HL-60/S4 treated with retinoic acid at 250 ng/mL for 4 days and 3 days (cell line): ENCODE measurements around the gene SCNN1G.

Experiments
- in situ Hi-C: fragments of 300-500 bp; cut with MboI; formaldehyde crosslinking; loops from 2 replicates; pipeline ENCODE4 v1.7.0; 2022; ENCODE audit warnings: low sequenced_read_pairs

Gene SCNN1G

GRCh38 chr16:23195366-23195978, 12.9 kb downstream of the SCNN1G start:
- in situ Hi-C loops: loop anchor here (10.0 kb wide), 1 partner anchor 239 kb away; no protein-coding TSS in a partner anchor

DNA sequence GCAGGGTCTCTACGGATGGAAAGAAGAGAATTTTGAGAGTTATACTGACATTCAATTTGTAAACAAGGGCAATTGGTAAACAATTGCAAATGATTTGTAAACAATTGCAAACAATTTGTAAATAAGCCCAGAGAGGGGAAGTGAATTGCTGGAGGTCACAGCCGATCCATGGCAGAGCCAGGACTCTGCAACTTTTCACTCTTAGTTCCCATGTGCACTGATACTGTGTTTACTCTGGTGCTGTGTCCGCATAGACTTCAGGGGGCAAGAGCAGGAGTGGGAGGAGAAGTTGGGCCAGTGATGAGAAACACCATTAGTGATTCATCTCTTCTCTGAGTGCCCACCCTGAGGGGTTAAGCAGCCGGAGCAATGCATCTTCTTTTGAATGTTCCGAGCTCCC, 14.0 kb downstream of the SCNN1G start:
- in situ Hi-C loops: loop anchor here (10.0 kb wide), 1 partner anchor 238 kb away; no protein-coding TSS in a partner anchor

- in situ Hi-C loops: no loop called here
Measured at GRCh38 chr16:23202166-23202565, 19.6 kb downstream of the SCNN1G start.

- in situ Hi-C loops: no loop called here
Measured at GRCh38 chr16:23206986-23207385, 24.4 kb downstream of the SCNN1G start.

DNA sequence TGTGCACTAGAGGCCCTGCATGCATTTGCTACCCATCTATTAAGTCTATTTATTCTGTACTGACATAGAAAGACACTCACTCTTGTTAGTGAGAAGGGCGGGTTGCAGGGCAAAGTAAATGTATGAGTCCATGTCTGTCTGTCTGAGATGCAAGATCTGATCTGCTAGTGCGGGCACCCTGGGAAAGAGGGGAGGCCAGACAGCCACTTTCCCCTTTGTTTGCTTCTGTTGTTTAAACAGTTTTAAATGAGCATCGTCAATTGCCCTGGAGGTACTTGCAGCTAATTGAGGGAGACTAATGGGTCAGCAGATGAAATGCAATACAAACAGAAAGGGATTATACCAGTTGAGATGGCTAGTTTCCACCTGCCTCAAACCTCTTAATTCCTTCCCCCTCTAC, 24.9 kb downstream of the SCNN1G start:
- in situ Hi-C loops: no loop called here

DNA sequence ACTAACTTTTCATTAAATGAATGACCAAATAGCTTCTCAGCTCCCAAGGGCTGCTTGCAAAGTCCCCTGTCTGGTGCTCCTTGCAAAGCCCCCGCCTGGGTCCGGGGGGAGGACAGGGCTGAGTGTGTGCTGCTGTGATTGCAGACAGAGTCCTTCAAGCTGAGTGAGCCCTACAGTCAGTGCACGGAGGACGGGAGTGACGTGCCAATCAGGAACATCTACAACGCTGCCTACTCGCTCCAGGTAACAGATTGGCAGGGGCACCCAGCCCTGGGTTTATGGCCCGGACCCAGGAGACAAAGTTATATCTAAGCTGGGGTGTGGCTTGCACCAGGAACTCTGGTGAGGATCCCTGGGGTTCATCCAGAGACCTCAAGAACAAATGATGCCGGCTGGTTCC, 27.1 kb downstream of the SCNN1G start:
- in situ Hi-C loops: no loop called here

GRCh38 chr16:23213831-23214230, 31.3 kb downstream of the SCNN1G start:
- in situ Hi-C loops: no loop called here

GRCh38 chr16:23214796-23215195, 32.3 kb downstream of the SCNN1G start:
- in situ Hi-C loops: no loop called here

DNA sequence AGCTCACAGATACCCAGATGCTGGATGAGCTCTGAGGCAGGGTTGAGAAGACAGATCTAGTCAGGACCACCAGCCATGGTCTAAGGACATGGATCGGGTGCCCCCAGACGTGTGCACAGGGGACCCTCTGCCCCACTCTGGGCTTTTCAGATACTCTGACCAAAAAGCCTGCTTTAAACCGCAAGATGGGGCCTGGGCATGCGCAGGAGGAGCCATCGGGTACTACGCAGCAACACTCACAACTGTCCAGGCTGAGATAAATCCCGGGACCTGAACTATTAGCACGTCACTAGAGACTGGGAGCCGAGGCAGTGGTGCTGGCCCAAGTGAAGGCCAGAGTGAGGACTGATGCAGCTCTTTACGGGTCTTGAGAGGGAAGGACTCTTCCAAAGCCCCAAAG, 32.9 kb downstream of the SCNN1G start:
- in situ Hi-C loops: no loop called here

- in situ Hi-C loops: no loop called here
Measured at GRCh38 chr16:23216658-23217246, 34.2 kb downstream of the SCNN1G start.

DNA sequence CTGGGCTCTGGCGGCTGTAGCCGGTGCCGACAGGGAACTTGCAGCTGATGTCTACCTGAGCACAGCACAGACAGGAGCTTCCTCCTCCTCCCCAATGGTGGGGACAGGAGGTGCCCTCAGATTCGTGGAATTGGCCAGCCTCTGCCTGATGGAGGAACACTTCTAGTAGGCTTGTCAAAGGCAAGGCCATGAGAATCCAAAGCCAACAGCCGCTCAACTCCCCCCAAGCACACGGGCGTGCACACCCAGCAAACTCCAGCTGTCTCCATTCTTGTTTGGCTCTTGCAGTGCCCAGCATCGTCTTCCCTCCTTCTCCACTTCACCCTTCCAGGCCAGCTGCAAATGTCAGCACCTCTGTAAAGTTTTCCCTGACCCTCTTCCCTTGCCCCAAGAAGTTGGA, 35.1 kb downstream of the SCNN1G start:
- in situ Hi-C loops: no loop called here

GRCh38 chr16:23222929-23223328, 40.4 kb downstream of the SCNN1G start:
- in situ Hi-C loops: no loop called here

- in situ Hi-C loops: no loop called here
Measured at GRCh38 chr16:23223368-23223767, 40.8 kb downstream of the SCNN1G start.

DNA sequence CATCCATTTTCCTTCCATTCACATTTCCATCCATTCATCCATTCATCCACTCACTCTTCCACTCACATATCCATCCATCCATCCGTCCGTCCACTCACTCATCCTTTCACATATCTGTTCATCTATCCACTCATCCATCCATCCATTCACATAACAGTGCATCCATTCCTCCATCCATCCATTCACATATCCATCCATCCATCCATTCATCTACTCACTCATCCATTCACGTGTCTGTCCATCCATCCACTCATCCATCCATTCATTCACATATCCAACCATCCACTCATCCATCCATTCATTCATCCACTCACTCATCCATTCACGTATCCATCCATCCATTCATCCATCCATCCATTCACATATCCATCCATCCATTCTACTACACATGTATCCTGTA, 42.6 kb downstream of the SCNN1G start:
- in situ Hi-C loops: no loop called here

GRCh38 chr16:23225634-23226033, 43.1 kb downstream of the SCNN1G start:
- in situ Hi-C loops: no loop called here

DNA sequence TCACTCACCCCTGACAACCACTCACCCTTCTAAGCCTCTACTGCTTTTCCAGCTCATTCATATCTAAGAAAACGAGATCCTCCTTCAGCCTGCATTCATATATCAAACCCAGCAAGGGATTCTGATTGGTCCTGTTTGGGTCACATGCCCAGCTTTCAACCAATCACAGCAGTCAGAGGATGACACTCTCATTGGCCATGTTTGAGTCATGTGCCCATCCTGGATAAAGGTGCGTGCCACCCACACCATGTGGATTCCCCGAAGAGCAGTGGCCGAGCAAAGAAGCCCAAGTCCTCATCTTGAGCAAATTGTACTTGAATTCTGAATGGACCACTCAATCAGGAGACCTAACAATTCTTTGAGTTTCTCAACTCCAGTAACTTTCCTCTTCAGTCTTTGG, 45.0 kb downstream of the SCNN1G start:
- in situ Hi-C loops: no loop called here

- in situ Hi-C loops: no loop called here
Measured at GRCh38 chr16:23229714-23230113, 47.2 kb downstream of the SCNN1G start.

DNA sequence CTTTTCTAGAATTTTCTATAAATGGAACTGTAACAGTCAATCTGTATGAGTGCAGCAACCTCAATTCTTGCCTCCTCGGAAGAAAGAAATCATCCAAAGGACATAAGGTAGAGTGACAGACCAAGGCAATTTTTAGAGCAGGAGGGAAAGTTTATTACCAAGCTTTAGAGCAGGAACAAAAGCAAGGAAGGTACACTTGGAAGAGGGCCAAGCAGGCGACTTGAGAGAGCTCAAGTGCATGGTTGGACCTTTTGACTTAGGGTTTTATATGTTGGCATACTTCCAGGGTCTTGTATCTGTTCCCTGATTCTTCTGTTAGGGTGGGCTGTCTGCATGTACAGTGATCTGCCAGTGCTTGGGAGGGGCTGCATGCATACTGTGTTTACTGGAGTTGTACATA, 50.3 kb downstream of the SCNN1G start:
- in situ Hi-C loops: no loop called here

GRCh38 chr16:23235176-23235575, 52.6 kb downstream of the SCNN1G start:
- in situ Hi-C loops: no loop called here

- in situ Hi-C loops: no loop called here
Measured at GRCh38 chr16:23236983-23237382, 54.4 kb downstream of the SCNN1G start.

- in situ Hi-C loops: no loop called here
Measured at GRCh38 chr16:23240994-23241393, 58.4 kb downstream of the SCNN1G start.

GRCh38 chr16:23244122-23244521, 61.6 kb downstream of the SCNN1G start:
- in situ Hi-C loops: no loop called here

DNA sequence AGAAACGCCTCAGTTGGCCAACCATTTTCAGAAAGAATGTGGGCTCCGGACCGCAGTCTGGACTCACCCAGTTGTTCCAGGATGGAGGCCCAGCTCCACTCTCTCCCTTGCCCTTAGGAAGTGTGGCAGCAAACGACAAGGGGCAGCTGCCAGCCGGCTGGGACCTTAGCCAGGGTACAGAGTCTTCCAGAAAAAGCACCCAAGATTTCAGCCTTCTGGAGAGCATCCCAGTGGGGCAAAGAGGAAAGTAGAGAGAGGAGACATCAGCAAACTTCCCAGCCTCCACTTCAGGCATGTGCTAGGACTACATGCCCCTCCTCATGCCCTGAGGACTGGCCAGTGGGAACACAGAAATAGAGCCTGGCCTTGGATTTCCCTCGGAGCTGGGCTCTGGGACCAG, 62.7 kb downstream of the SCNN1G start:
- in situ Hi-C loops: no loop called here
